Breast epithelium (tissue), 3 donors: ENCODE data around the gene PRPF19.

ENCODE experiments used
- POLR2A ChIP-seq: fragments of 450-650 bp; IDR thresholded peaks from one replicate; pipeline ENCODE4 v1.6.1; 2016; ENCODE audit warnings: antibody characterized with exemption, mild to moderate bottlenecking, moderate library complexity
- POLR2AphosphoS5 ChIP-seq, 3 donors: sonication (generic); formaldehyde crosslinking; IDR thresholded peaks; one replicate each; pipeline ENCODE4 v1.6.1; 2017; ENCODE audit warnings: antibody characterized with exemption in 3 of 3
- TF ChIP-seq, protein P1 (sequence below), 3 donors: fragments of 450-650 bp; IDR thresholded peaks; one replicate each; pipeline ENCODE4 v1.5.1; 2016 to 2017; ENCODE audit warnings: antibody characterized with exemption in 3 of 3, mild to moderate bottlenecking in 3 of 3, moderate library complexity in 3 of 3

- TF ChIP-seq, protein P1, sequence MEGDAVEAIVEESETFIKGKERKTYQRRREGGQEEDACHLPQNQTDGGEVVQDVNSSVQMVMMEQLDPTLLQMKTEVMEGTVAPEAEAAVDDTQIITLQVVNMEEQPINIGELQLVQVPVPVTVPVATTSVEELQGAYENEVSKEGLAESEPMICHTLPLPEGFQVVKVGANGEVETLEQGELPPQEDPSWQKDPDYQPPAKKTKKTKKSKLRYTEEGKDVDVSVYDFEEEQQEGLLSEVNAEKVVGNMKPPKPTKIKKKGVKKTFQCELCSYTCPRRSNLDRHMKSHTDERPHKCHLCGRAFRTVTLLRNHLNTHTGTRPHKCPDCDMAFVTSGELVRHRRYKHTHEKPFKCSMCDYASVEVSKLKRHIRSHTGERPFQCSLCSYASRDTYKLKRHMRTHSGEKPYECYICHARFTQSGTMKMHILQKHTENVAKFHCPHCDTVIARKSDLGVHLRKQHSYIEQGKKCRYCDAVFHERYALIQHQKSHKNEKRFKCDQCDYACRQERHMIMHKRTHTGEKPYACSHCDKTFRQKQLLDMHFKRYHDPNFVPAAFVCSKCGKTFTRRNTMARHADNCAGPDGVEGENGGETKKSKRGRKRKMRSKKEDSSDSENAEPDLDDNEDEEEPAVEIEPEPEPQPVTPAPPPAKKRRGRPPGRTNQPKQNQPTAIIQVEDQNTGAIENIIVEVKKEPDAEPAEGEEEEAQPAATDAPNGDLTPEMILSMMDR (IDR thresholded peaks at IDR 0.05) = no peak
- TF ChIP-seq POLR2AphosphoS5 (IDR thresholded peaks at IDR 0.05) (no peak), POLR2A (no peak)
Measured at GRCh38 chr11:60922906-60923305, 16.5 kb upstream of the PRPF19 start.
